Neural cell (in vitro differentiated cells): ENCODE measurements around the gene PSME3IP1. TPM values are rescaled to one million over a fixed set of nuclear protein-coding genes. Genes with fewer than 3 reads are reported as not detected.

Experiments
- H2AFZ ChIP-seq: fragments of 200-600, 300-800 bp; sonication (generic), shearing (Covaris generic); 2 replicates; pipeline ENCODE4 v1.6.0; 2014; ENCODE audit warnings: low read depth, mild to moderate bottlenecking, antibody characterized with exemption, low read length, moderate library complexity
- H3F3A ChIP-seq: fragments of 200-600 bp; shearing (Covaris generic); 2 replicates; pipeline ENCODE4 v1.6.1; 2016; ENCODE audit warnings: mild to moderate bottlenecking, moderate library complexity, mixed read lengths, antibody characterized with exemption, low read length; ENCODE audit not compliant: insufficient read depth, poor library complexity, severe bottlenecking
- H3K27ac ChIP-seq: fragments of 200-600, 300-800 bp; sonication (generic), shearing (Covaris generic); 2 replicates; pipeline ENCODE4 v1.5.1; 2014; ENCODE audit warnings: mild to moderate bottlenecking, low read length, moderate library complexity
- H3K27me3 ChIP-seq: fragments of 300-800, 200-600 bp; sonication (generic), shearing (Covaris generic); 2 replicates; pipeline ENCODE4 v1.6.0; 2014; ENCODE audit warnings: mild to moderate bottlenecking, low read depth, low read length, moderate library complexity; ENCODE audit not compliant: insufficient read depth
- H3K36me3 ChIP-seq: fragments of 300-800, 200-600 bp; sonication (generic), shearing (Covaris generic); 2 replicates; pipeline ENCODE4 v1.5.1; 2014; ENCODE audit warnings: mild to moderate bottlenecking, antibody characterized with exemption, low read length, moderate library complexity; ENCODE audit not compliant: insufficient read depth
- H3K4me2 ChIP-seq: fragments of 300-800, 200-600 bp; sonication (generic), shearing (Covaris generic); 2 replicates; pipeline ENCODE4 v1.6.0; 2014; ENCODE audit warnings: mild to moderate bottlenecking, low read length
- H3K4me3 ChIP-seq: fragments of 300-800, 200-600 bp; sonication (generic), shearing (Covaris generic); 2 replicates; pipeline ENCODE4 v1.5.1; 2014; ENCODE audit warnings: mild to moderate bottlenecking, low read length, moderate library complexity
- H3K79me2 ChIP-seq: fragments of 200-600 bp; shearing (Covaris generic); replicated peaks from 2 replicates; pipeline ENCODE4 v1.6.0; 2014; ENCODE audit warnings: mild to moderate bottlenecking, low read length, moderate library complexity; ENCODE audit not compliant: insufficient read depth
- H3K9ac ChIP-seq: fragments of 300-800, 200-600 bp; sonication (generic), shearing (Covaris generic); 2 replicates; pipeline ENCODE4 v1.6.1; 2016; ENCODE audit warnings: mild to moderate bottlenecking, low read length, mixed read lengths
- H3K9me2 ChIP-seq: fragments of 200-600 bp; shearing (Covaris generic); 2 replicates; pipeline ENCODE4 v1.6.1; 2016; ENCODE audit warnings: mild to moderate bottlenecking, low read length, mixed read lengths; ENCODE audit not compliant: insufficient read depth
- H3K9me3 ChIP-seq: fragments of 200-600, 300-800 bp; sonication (generic), shearing (Covaris generic); 2 replicates; pipeline ENCODE4 v1.6.1; 2016; ENCODE audit warnings: mild to moderate bottlenecking, mixed run types, low read length, moderate library complexity, mixed read lengths
- H4K20me1 ChIP-seq: fragments of 200-600 bp; shearing (Covaris generic); 2 replicates; pipeline ENCODE4 v1.6.1; 2016; ENCODE audit warnings: mild to moderate bottlenecking, mixed run types; ENCODE audit not compliant: insufficient read depth
- CTCF ChIP-seq: fragments of 450-650 bp; IDR thresholded peaks from 2 replicates; pipeline ENCODE4 v1.5.1; 2014; ENCODE audit warnings: antibody characterized with exemption, mild to moderate bottlenecking, moderate library complexity; ENCODE audit not compliant: poor library complexity, severe bottlenecking
- EP300 ChIP-seq: fragments of 450-650 bp; conservative IDR thresholded peaks from 2 replicates; pipeline ENCODE4 v1.6.1; 2014; ENCODE audit warnings: antibody characterized with exemption, mild to moderate bottlenecking, moderate library complexity; ENCODE audit not compliant: poor library complexity, severe bottlenecking
- EZH2 ChIP-seq: fragments of 200-600, 300-800 bp; shearing (Covaris generic), sonication (generic); IDR thresholded peaks from 2 replicates; pipeline ENCODE4 v1.6.1; 2014; ENCODE audit warnings: antibody characterized with exemption, low read length, borderline replicate concordance, mild to moderate bottlenecking; ENCODE audit not compliant: insufficient read depth, poor library complexity, severe bottlenecking
- MXI1 ChIP-seq: fragments of 450-650 bp; conservative IDR thresholded peaks from 2 replicates; pipeline ENCODE4 v1.6.1; 2014; ENCODE audit warnings: antibody characterized with exemption, mild to moderate bottlenecking; ENCODE audit not compliant: poor library complexity, severe bottlenecking
- POLR2AphosphoS5 ChIP-seq: IDR thresholded peaks from 2 replicates; pipeline ENCODE4 v1.6.1; 2012
- RAD21 ChIP-seq: fragments of 450-650 bp; conservative IDR thresholded peaks from 2 replicates; pipeline ENCODE4 v1.6.1; 2014; ENCODE audit warnings: antibody characterized with exemption, mild to moderate bottlenecking, moderate library complexity
- REST ChIP-seq: IDR thresholded peaks from 2 replicates; pipeline ENCODE4 v1.6.1; 2012; ENCODE audit warnings: borderline replicate concordance
- SMC3 ChIP-seq: fragments of 450-650 bp; conservative IDR thresholded peaks from 2 replicates; pipeline ENCODE4 v1.6.1; 2014; ENCODE audit warnings: antibody characterized with exemption, mild to moderate bottlenecking, moderate library complexity; ENCODE audit not compliant: poor library complexity
- TAF1 ChIP-seq: IDR thresholded peaks from 2 replicates; pipeline ENCODE4 v1.6.1; 2012; ENCODE audit warnings: low read depth
- polyA plus RNA-seq: library from polyadenylated mRNA; depleted of rRNA; stranded (reverse); fragments of >200 nt; gene quantifications from 2 replicates; pipeline ENCODE4 v1.2.3, GENCODE V29; 2014

PSME3IP1 gene
- polyA plus RNA-seq, 1 donor from 2014 or later, result 167 TPM

DNA sequence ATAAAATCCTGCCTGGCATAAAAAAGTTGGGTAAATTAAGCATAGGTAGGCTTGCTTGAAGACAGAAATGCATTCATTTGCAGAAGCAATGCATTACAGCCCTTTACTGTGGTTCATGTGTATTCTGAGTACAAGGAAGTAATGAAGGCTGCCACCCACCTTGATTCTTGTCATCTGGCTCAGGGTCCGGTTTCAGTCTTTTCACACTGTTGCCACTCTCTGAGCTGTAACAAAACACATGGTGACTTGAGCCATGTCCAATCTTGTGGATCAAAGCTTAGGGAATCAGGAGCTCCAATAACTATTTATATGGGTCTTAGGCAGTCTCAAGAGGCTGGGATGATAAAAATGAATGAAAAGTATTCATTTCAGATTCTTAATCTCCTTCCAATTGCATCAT lies 22.0 kb downstream of the PSME3IP1 start:
- Histone ChIP-seq H3K79me2 (no peaks in the 10 kb centered on the region), H3K4me3 (no peak overlapping the region), H2AFZ (no peak overlapping the region), H3K9me3 (no peaks in the 10 kb centered on the region), H3K27me3 (no peaks in the 10 kb centered on the region), H3K9ac (no peak overlapping the region), H3F3A (no peaks in the 10 kb centered on the region), H3K9me2 (no peaks in the 10 kb centered on the region), H3K4me2 (no peak overlapping the region), H3K27ac (no peak overlapping the region), H3K36me3 (peaks cover 7% of the 10 kb centered on the region), H4K20me1 (no peaks in the 10 kb centered on the region)
- TF ChIP-seq SMC3 (no peak), RAD21 (no peak), MXI1 (no peak), TAF1 (no peak), EZH2 (no peak), CTCF (no peak), REST (no peak), EP300 (no peak), POLR2AphosphoS5 (no peak)

DNA sequence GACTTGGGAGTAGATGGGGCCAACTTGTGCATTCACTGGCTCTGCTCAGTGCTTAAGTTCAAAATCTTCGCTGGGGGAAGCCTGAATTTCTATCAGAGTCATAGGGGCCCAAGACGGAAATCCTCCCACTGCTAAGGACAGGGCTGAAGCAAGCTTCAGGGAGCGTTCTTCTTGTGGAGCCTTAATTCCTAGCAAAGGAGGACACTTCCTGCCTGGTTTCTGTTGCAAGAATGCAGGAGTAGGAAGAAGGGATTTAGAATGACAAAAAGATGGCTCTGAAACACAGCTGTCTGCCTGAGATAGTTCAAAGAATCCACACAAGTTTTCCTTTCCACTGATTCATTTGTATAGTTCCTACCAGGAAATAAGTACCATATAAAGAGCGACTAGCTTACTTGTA lies 26.4 kb downstream of the PSME3IP1 start:
- no peaks in the 10 kb centered on the region for H3K79me2 ChIP-seq
- H3K9ac ChIP-seq, result no peak overlapping the region
- peaks cover 11% of the 10 kb centered on the region for H3K36me3 ChIP-seq
- no peak overlapping the region for H3K4me2 ChIP-seq
- no peak overlapping the region for H2AFZ ChIP-seq
- H3K27me3 ChIP-seq, result no peaks in the 10 kb centered on the region
- no peaks in the 10 kb centered on the region for H3F3A ChIP-seq
- H3K9me2 ChIP-seq, result no peaks in the 10 kb centered on the region
- H3K9me3 ChIP-seq, result no peaks in the 10 kb centered on the region
- H3K4me3 ChIP-seq, result no peak overlapping the region
- no peak overlapping the region for H3K27ac ChIP-seq
- TF ChIP-seq RAD21 (no peak), MXI1 (no peak), EP300 (no peak), CTCF (no peak), EZH2 (no peak), TAF1 (no peak), POLR2AphosphoS5 (no peak), REST (no peak), SMC3 (no peak)
- no peaks in the 10 kb centered on the region for H4K20me1 ChIP-seq
